Measurements from ENCODE around the gene KIF1C.

GRCh38 chr17:4998732-4999429 is 1.1 kb downstream of the KIF1C start:
- TF ChIP-seq, protein P1, sequence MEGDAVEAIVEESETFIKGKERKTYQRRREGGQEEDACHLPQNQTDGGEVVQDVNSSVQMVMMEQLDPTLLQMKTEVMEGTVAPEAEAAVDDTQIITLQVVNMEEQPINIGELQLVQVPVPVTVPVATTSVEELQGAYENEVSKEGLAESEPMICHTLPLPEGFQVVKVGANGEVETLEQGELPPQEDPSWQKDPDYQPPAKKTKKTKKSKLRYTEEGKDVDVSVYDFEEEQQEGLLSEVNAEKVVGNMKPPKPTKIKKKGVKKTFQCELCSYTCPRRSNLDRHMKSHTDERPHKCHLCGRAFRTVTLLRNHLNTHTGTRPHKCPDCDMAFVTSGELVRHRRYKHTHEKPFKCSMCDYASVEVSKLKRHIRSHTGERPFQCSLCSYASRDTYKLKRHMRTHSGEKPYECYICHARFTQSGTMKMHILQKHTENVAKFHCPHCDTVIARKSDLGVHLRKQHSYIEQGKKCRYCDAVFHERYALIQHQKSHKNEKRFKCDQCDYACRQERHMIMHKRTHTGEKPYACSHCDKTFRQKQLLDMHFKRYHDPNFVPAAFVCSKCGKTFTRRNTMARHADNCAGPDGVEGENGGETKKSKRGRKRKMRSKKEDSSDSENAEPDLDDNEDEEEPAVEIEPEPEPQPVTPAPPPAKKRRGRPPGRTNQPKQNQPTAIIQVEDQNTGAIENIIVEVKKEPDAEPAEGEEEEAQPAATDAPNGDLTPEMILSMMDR (conservative IDR thresholded peaks at IDR 0.05; ENCODE audit: low read length): no peak
- no peak for TF ChIP-seq EZH2phosphoT487 (IDR thresholded peaks at IDR 0.05; ENCODE audit: borderline replicate concordance, low read depth, low read length)

Data from OCI-LY7 (cell line).